GM23338 (cell line): Measurements from ENCODE around the gene TMPRSS2. TPM values are rescaled to one million over a fixed set of nuclear protein-coding genes. Genes with fewer than 3 reads are reported as not detected.

Experiments
- ATAC-seq: fragments of 200-7000 bp; cut with Tn5 transposase; 3 replicates; pipeline ENCODE4 v1.9.1; 2020
- DNase-seq: peaks from one replicate; pipeline ENCODE4 v3.0.0-alpha.2; 2015; ENCODE audit warnings: low spot score
- H2AFZ ChIP-seq: fragments of 200-600 bp; sonication (generic); 2 replicates; pipeline ENCODE4 v1.8.0; 2016; ENCODE audit warnings: antibody characterized with exemption, mild to moderate bottlenecking, moderate library complexity
- H3F3A ChIP-seq: fragments of 200-600 bp; sonication (generic); replicated peaks from 2 replicates; pipeline ENCODE4 v1.8.0; 2017; ENCODE audit warnings: antibody characterized with exemption, mixed run types, low read depth
- H3K27ac ChIP-seq: fragments of 200-600 bp; sonication (generic); 2 replicates; pipeline ENCODE4 v1.6.1; 2016; ENCODE audit warnings: low read depth
- H3K27me3 ChIP-seq: fragments of 200-600 bp; sonication (generic); 2 replicates; pipeline ENCODE4 v1.8.0; 2016; ENCODE audit warnings: mild to moderate bottlenecking, mixed run types, moderate library complexity; ENCODE audit not compliant: insufficient read depth
- H3K36me3 ChIP-seq: fragments of 200-600 bp; sonication (generic); 2 replicates; pipeline ENCODE4 v1.8.0; 2016; ENCODE audit warnings: mild to moderate bottlenecking; ENCODE audit not compliant: insufficient read depth
- H3K4me1 ChIP-seq: fragments of 200-600 bp; sonication (generic); 2 replicates; pipeline ENCODE4 v1.8.0; 2016; ENCODE audit warnings: mild to moderate bottlenecking, moderate library complexity; ENCODE audit not compliant: insufficient read depth
- H3K4me2 ChIP-seq: fragments of 200-600 bp; sonication (generic); 2 replicates; pipeline ENCODE4 v1.7.1; 2017; ENCODE audit warnings: mixed run types
- H3K4me3 ChIP-seq: fragments of 200-600 bp; sonication (generic); 2 replicates; pipeline ENCODE4 v1.6.1; 2016; ENCODE audit warnings: mixed run types
- H3K79me2 ChIP-seq: fragments of 200-600 bp; sonication (generic); replicated peaks from 2 replicates; pipeline ENCODE4 v1.8.0; 2017; ENCODE audit warnings: mild to moderate bottlenecking; ENCODE audit not compliant: insufficient read depth
- H3K9me2 ChIP-seq: fragments of 200-600 bp; sonication (generic); 2 replicates; pipeline ENCODE4 v1.8.0; 2017; ENCODE audit not compliant: insufficient read depth
- H4K20me1 ChIP-seq: fragments of 200-600 bp; sonication (generic); replicated peaks from 2 replicates; pipeline ENCODE4 v1.8.0; 2017; ENCODE audit warnings: mild to moderate bottlenecking; ENCODE audit not compliant: insufficient read depth
- H3K27ac Mint-ChIP-seq: 2 replicates; pipeline ENCODE4 v1.8.0; 2020; ENCODE audit warnings: inconsistent platforms, mild to moderate bottlenecking, moderate library complexity, mixed read lengths
- H3K27me3 Mint-ChIP-seq: 3 replicates; pipeline ENCODE4 v1.8.0; 2022; ENCODE audit warnings: low read depth, mild to moderate bottlenecking, moderate library complexity, mixed read lengths, inconsistent platforms; ENCODE audit not compliant: insufficient read depth, poor library complexity
- H3K36me3 Mint-ChIP-seq: 3 replicates; pipeline ENCODE4 v1.8.0; 2021; ENCODE audit warnings: low read depth, mild to moderate bottlenecking, inconsistent platforms, moderate library complexity, mixed read lengths
- H3K4me1 Mint-ChIP-seq: 3 replicates; pipeline ENCODE4 v1.8.0; 2020; ENCODE audit warnings: mild to moderate bottlenecking, inconsistent platforms, mixed read lengths
- H3K4me3 Mint-ChIP-seq: 3 replicates; pipeline ENCODE4 v1.8.0; 2021; ENCODE audit warnings: moderate library complexity, mild to moderate bottlenecking, inconsistent platforms, mixed read lengths
- H3K9me3 Mint-ChIP-seq: 3 replicates; pipeline ENCODE4 v1.8.0; 2020; ENCODE audit warnings: moderate library complexity, mild to moderate bottlenecking, inconsistent platforms, mixed read lengths
- CREB1 ChIP-seq: fragments of 250-450 bp; sonication (Bioruptor Pico); IDR thresholded peaks from 2 replicates; pipeline ENCODE4 v1.5.0; 2020; ENCODE audit warnings: low read depth, mild to moderate bottlenecking, moderate library complexity
- CTCF ChIP-seq, 2 experiments: fragments of 200-600 bp in 1 of 2; sonication (generic) in 1 of 2; conservative IDR thresholded peaks; 2 replicates each; pipeline versions ENCODE4 v1.5.1 to v1.6.1; 2016 to 2017; ENCODE audit warnings: antibody characterized with exemption in 2 of 2, low read depth in 2 of 2, mild to moderate bottlenecking in 2 of 2, moderate library complexity in 1 of 2
- ETS1 ChIP-seq: IDR thresholded peaks from 2 replicates; pipeline ENCODE4 v1.6.1; 2016; ENCODE audit warnings: antibody characterized with exemption
- EZH2 ChIP-seq: fragments of 200-600 bp; sonication (generic); IDR thresholded peaks from one replicate; pipeline ENCODE4 v1.8.0; 2017; ENCODE audit warnings: antibody characterized with exemption, mild to moderate bottlenecking, low read depth; ENCODE audit not compliant: unreplicated experiment
- JUNB ChIP-seq: IDR thresholded peaks from one replicate; pipeline ENCODE4 v1.6.1; 2016; ENCODE audit warnings: antibody characterized with exemption; ENCODE audit not compliant: unreplicated experiment
- NANOG ChIP-seq: IDR thresholded peaks from 2 replicates; pipeline ENCODE4 v1.6.1; 2016; ENCODE audit warnings: antibody characterized with exemption, borderline replicate concordance
- POLR2AphosphoS5 ChIP-seq: IDR thresholded peaks from 2 replicates; pipeline ENCODE4 v1.6.1; 2016; ENCODE audit warnings: antibody characterized with exemption, low read depth
- ZNF114 ChIP-seq: fragments of 250-450 bp; sonication (Bioruptor Pico); IDR thresholded peaks from 2 replicates; pipeline ENCODE4 v1.5.0; 2020; ENCODE audit warnings: mild to moderate bottlenecking, moderate library complexity
- ZNF331 ChIP-seq: fragments of 250-450 bp; sonication (Bioruptor Pico); IDR thresholded peaks from 2 replicates; pipeline ENCODE4 v1.5.0; 2020; ENCODE audit warnings: low read depth, mild to moderate bottlenecking, moderate library complexity
- ZNF462 ChIP-seq: fragments of 250-450 bp; sonication (Bioruptor Pico); IDR thresholded peaks from 2 replicates; pipeline ENCODE4 v1.5.0; 2020; ENCODE audit warnings: mild to moderate bottlenecking, moderate library complexity
- polyA plus RNA-seq: library from polyadenylated mRNA; unstranded; fragments of >200 nt; fragmentation: Nextera tagmentation; extraction: Ambion mirVana; gene quantifications from 2 replicates; pipeline ENCODE4 v1.2.1, GENCODE V29; 2016
- total RNA-seq: library from RNA; depleted of rRNA; stranded (reverse); fragments of >200 nt; shearing (Covaris generic); gene quantifications from 2 replicates; pipeline ENCODE4 v1.2.3, GENCODE V29; 2014

Gene TMPRSS2
- total and polyA plus RNA-seq, 2 experiments from 2014 or later: 2.3 to 4.9 TPM

GRCh38 chr21:41451753-41452676 lies 55.9 kb downstream of the TMPRSS2 start:
- ATAC-seq: no peak
- Mint-ChIP-seq H3K27me3 (peaks cover 2% of the 10 kb centered on the region), H3K4me1 (peaks cover 15% of the 10 kb centered on the region)

More at GRCh38 chr21:41451753-41452676, 55.9 kb downstream of the TMPRSS2 start:
- Histone ChIP-seq H3K4me3 (no peak overlapping the region), H3K27me3 (no peaks in the 10 kb centered on the region), H4K20me1 (no peaks in the 10 kb centered on the region), H3K4me1 (no peaks in the 10 kb centered on the region), H3K79me2 (no peaks in the 10 kb centered on the region), H3K27ac (no peak overlapping the region), H3K4me2 (no peak overlapping the region), H3K36me3 (no peaks in the 10 kb centered on the region; the same call in 1 of the 2 replicates), H3F3A (no peaks in the 10 kb centered on the region), H3K9me2 (peaks cover 7% of the 10 kb centered on the region; the same call in 1 of the 2 replicates), H2AFZ (no peak overlapping the region)
- no peak for TF ChIP-seq CREB1
- TF ChIP-seq POLR2AphosphoS5: no peak
- TF ChIP-seq ZNF462: no peak
- no peak for TF ChIP-seq EZH2
- no peak for TF ChIP-seq CTCF (conservative IDR thresholded peaks at IDR 0.05; ENCODE audit: low read depth in 2 of 2)
- TF ChIP-seq JUNB: no peak
- no peak for TF ChIP-seq ETS1
- TF ChIP-seq NANOG: no peak
- TF ChIP-seq ZNF114 (CRISPR knock-in tag): no peak
- TF ChIP-seq ZNF331 (CRISPR knock-in tag): no peak
- Mint-ChIP-seq H3K27ac (no peak overlapping the region), H3K36me3 (peaks cover 10% of the 10 kb centered on the region; the same call in 1 of the 3 replicates), H3K4me3 (no peak overlapping the region), H3K9me3 (no peaks in the 10 kb centered on the region)
- DNase-seq: no peak
